NCI-H345 treated with DMSO at 0.1 percent for 48 hours (cell line): ENCODE data around the gene PRKG2.
A peak's percentile ranks its signal among the peaks of the same experiment; 100 is the strongest.

Experiments
- DNase-seq: peaks from one replicate; lab custom pipeline; 2025; ENCODE audit not compliant: unreplicated experiment; lab: John Stamatoyannopoulos, UW

The PRKG2 gene

DNA sequence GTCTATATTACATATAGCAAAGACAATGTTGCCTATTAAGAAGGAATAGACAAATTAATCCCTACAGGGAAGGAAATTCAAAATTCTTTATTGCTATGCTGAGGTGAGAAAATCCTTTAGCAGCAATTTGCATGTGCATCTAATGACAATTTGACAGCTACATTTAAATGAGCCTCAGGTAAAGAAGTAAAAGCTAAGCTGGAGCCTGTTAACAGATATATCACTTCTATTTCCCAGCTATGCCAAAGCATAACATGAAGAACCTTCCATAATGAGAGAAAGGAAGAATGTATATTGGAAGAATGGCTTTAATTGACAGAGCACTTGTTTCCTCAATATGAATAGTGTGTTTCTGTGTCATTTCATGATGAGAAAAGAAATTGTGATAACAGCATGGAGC lies 112.9 kb downstream of the PRKG2 start:
- no peak for DNase-seq

DNA sequence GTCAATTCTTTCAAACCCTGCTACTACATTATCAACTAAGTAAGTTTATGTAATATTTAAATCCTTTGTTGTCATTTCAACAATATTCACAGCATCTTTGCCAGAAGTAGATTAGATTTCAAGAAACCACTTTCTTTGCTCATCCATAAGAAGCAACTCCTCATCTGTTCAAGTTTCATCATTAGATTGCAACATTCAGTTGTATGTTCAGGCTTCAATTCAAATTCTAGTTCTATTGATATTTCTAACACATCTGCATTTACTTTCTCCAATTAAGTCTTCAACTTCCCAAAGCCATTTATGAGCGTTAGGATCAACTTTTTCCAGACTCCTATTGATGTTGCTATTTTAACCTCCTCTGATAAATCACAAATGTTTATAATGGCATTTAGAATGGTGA lies 118.5 kb downstream of the PRKG2 start:
- no peak for DNase-seq

DNA sequence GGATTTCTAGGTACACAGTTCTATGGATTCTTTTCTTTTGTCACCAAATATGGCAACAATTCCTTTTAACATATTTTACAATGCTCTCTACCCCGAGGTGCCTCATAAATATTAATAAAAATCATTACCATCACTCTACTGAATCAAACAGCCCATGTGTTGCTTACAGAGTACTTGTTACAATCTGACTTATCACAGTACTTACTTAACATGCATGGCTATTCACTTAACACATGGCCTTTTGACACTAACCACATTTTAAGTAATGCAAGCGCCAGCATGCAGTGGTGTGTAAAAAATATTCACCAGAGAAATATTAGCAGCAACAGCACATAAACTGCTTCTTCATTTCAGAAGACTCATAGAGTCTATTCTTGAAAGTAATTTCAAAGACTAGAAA lies 119.6 kb downstream of the PRKG2 start:
- DNase-seq = no peak

DNA sequence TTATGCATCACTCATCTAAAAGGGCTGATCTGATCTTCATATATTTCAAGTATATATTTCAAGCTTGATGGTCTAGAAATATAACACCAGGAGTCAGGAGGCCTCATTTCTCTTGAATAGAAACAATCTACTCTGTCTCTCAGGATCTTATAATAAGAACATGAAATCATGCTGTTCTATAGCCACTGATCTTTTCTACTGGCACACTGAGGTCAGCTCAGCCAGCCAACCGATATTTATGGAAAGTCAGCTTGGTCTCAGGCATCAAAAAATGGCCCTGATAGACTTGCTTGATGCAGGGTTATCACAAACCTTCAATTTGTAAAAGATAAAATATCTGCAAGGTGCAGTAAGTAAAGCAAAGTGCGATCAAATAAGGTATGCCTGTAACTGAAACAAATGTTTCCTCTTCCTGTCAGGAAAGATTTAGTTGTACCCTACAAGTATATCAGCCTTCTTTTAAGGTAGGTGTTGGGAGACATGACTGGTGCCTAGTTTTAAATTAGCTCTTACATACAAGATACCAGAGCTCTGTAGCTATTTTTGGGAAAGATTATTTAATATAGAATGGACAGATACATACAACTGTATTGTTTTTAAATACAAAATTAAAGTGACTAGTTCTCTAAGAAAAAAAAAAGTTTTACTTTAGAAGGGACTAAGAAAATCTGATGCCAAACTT lies 121.2 kb downstream of the PRKG2 start:
- no peak for DNase-seq

DNA sequence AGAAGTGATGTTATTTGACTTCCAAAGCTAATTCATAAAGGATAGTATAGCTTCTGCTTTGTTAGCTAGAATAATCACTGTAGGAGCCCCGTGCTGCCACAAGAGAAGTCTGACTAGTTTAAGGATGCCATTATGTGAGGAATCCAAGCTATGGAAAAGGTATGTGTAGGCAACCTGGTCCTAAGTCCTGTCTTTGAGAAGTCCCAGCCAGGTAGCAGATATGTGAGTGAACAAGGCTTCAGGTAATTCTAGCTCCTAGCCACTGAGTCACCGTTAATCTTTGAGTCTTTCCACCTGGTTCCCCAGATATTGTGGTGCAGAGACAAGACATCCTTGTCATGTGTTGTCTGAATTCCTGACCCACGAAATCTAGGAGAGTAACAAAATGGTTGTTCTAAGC lies 129.0 kb downstream of the PRKG2 start:
- no peak for DNase-seq

DNA sequence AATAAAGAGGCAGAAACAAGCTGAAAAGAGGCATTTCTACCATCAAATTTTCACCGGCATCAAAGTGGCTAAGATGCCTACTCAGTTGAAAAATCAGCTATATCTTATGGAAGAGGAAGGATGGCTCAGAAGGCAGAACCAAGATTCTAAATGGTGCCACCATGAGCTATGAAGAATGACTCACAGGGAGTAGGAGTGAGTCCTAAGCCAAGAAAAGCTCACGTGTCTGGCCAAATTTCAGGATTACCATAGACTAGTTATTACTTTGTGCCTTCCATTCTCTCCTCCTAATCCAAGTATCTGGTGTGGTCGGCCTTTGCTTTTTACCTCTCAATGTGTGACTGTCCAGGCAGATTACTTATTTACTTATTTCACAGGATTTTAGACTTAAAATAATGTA lies 129.7 kb downstream of the PRKG2 start:
- no peak for DNase-seq

DNA sequence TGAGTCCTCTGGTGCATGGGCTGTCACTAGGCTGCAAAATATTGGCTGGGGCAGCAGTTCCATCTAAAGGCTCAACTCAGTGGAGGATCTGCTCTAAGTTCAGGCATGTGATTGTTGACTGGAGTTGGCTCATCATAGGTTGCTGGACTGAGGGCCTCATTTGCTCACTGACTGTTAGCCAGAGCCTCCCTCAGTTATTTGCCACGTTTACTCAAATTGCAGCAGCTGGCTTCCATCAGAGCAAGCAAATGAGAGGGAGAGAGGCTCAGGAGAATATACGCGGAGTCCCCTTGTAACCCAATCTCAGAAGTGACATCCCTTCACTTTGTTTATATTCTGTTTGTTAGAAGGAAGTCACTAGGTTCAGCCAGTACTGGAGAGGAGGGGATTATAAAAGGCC lies 130.4 kb downstream of the PRKG2 start:
- no peak for DNase-seq

DNA sequence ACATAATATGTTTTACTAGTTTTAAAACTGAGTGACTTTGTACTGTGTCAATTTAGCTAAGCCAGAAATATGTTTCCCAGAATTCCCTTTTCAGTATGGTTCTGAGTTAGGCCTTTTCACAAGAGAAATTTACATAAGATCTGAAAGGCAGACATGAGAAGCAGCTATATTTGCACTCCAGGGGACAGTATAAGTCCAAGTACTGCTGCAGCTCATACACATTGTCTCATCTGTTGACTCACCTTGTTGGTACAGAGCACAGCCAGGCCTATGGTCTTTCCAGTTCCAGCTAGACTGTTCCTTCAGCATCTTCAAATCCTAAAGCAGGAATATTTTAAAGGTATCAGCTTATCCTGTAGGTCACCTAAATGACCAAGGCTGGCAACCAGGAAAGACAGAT lies 131.0 kb downstream of the PRKG2 start:
- DNase-seq = peak; percentile 11

DNA sequence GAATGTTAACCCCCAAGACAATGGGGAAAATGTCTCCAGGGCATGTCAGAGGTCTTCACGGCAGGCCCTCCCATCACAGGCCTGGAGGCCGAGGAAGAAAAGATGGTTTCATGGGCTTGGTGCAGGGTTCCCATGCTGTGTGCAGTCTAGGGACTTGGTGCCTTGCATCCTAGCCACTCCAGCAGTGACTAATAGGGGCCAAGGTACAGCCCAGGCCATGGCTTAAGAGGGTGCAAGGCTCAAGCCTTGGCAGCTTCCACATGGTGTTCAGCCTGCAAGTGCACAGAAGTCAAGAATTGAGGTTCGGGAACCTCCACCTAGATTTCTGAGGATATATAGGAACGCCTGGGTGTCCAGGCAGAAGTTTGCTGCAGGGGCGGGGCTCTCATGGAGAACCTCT lies 133.9 kb downstream of the PRKG2 start:
- DNase-seq = no peak

DNA sequence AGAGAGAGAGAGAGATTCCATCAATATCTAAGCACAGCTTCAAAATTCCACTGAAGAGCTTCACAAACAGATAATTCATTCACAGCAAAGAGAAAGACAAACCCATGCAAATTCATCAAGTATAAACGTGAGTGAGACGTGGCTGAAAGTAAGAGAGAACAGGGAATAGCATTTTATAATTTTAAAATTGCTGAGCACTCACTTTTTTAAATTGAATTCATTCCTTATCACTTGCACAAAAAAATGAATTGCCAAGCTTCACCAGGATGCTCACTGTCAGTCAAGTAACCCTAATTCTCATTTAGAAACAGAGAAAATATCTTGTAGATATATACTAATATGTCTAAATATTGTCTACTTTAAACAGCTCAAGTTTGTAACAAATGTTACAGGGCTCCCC lies 144.0 kb downstream of the PRKG2 start:
- DNase-seq = no peak

DNA sequence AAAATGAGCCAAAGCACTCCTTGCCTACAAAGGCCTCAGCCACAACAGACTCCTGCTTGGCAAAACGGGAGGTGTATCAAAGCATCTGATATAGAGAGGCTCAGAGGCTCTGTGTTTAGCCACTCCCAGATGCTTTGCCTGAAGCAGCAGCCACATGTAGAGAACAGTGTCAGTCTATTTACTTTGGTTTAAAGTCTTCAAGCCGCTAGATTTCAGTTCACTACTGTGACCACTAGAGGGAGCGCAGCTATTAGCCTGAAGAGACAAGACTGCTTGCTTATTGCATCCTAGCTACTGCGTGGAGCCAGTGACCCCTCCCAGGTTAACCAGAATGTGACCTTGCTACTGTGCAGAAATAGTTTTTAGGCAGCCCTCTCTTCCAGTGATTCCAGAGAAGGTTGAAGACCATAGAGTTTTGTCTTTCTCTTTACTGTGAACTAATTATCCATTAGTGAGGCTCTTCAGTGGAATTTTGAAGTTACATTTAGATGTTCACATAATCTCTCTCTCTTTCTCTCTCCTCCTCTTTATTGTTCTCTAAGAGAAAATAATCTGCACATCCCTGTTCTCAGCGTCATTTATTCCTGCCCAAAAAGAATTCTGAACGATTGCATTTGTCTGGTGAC lies 145.2 kb downstream of the PRKG2 start:
- DNase-seq = peak; percentile 75

DNA sequence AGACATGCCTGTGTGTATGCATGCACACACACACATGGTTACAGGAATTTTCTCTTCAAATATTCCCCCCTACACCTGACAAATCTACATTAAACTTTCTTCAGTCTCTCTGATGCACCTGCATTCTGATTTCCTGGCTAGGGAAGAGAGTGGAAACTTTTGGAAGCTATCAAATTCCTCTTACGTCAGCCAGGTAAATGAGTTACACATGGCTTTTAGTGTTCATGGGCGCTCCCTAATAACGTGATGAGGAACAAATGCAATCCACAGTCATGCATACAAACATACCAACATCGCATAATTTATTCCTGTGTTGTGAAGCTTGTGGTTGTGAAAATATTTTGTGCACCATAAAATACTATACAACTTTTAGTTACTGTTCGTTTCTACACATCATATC lies 149.6 kb downstream of the PRKG2 start:
- DNase-seq = no peak

DNA sequence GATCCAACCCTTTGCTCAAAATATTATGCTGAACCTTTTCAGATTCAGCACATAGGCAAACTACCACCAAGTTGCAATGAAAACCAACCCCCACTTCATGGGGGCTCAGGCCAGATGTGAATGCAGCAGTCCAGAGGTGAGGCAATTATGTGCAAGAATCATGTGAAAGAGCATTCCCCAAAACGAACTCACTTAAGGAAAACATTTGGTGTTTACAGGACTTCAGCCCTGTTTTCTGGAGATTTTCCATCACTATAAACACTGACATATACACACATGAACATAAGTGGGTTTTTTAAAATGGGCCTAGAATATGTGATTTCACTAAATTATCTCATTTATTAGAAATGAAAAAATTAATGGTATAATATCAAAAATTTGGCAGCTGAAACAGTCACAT lies 153.0 kb downstream of the PRKG2 start:
- no peak for DNase-seq

DNA sequence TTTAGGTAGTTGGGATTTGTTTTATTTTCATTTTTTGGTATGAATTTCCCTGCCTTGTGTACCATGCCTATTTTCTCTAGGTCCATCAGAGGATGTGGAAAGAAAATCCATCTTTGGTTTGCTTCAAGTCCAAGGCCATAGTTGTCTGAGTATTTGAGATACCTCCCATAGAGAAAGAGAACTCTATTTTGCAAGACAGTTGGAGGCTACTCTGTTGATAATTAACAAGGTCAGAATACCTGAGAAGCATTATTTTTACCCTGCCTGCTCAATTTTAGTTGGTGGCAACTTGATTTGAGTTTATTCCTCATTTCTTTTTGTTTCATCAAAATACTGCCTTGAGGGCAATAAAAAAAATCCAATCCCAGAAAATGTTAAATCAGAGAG lies 153.7 kb downstream of the PRKG2 start:
- no peak for DNase-seq

DNA sequence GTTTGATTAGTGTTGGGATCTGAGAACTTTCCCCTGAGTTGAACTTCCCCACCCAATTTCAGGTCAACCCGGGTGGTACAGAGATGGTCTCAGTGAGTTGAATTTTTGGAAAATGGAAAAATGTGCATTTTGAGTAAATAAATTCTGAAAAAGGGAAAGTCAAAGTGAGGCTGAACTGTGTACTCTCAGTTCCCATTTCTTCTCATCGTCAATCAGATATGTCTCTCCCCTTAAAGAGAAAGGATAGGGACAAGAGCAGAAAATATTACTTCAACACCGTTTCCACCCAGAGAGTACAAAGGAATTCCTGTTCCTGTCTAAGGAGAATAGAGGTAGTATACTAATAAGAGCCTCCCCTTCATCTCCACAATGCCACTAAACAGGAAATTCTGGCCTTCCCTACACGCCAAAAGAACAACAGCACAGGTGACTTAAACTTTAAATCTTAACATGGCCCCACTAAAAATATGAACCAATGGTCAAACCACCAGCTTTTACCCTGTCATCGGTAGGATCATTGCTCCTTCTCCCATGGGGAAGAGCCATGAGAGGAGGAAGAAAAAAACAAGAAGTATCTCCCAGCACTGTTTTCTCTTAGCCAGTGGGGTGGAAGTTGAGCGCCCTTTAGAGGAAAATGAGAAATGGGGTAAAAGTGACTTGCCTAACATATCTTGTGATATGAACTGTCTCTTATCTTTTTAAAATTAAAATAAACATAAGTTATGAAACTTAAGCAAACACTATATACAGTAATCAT lies 154.3 kb downstream of the PRKG2 start:
- no peak for DNase-seq

DNA sequence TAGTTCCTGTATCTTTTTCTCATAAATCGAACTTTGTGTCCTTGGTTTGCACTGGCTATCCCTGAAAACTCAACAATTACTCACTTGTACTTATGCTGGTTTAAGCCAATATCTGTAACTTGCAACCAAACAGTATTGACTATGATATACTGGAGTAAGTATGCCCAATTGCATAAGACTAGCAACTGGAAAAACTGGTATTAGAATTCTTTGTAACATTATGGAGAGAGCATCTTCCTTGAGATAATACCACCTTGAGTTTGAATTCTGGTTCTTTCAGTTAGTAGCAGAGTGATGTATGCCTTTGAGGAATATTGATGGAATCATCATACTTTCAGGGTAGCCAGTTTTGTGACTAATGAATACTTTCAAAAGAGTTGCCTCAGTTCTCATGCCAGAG lies 156.4 kb downstream of the PRKG2 start:
- DNase-seq = no peak

DNA sequence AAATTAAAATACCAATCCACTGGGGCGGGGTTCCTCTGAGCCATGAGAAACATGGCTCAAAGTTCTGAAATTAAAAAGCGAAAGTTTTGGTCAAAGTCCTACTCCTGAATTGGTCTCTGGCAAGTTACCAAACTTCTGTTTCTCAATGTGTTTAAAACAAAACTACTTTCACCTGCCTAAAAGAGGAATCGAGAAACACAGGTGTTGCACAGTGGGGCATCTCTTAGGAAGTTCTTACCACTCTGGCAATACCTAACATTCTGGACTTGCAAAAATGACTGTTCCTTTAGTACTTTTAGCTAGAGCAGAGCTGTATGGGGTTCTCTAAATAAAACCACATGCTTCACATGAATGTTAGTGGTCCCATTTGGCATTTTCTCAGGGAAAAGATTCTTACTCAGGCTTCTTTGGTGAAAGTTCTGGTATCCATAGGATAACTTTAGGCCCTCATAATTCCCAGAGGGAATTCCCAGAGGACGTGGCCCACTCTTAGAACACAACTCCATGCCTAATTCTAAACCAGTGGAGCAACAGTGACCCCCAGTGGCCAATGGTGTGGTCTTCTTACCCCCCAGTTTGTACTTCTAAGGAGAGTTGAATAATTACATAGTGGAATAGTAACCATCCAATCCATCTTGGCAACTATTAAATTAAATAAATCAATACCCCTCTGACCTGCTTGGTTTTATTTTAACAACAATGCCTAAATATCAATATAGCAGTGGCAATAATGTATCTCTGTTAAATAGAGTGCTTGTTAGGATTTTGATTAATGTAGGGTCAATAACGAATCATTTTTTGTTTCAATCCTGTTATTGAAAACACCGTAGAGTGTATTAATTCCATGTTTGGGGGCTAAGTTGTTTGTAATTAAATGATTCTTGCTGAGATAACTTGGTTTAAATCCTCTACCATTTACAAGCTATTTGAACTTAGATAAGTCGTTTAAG lies 162.6 kb downstream of the PRKG2 start:
- DNase-seq = peak; percentile 25

DNA sequence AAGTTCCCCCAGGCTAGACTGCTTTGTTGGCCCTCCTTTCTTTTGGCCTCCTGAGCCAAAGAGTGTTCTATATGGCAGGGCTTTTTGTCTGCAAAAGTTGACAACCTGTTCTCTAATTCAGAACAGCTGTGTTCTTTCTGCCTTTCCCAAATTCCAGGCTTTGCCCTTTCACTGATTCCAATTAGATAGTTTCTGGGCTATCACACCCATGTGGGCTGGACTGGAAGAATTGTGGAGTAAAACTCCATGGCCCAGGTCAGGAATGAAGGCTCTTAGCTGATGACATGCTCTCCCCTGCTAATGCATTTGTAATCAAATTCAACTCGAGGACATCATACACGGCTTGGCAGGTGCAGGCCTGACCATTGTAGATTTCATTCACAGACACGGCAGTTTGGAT lies 165.1 kb downstream of the PRKG2 start:
- DNase-seq = no peak

DNA sequence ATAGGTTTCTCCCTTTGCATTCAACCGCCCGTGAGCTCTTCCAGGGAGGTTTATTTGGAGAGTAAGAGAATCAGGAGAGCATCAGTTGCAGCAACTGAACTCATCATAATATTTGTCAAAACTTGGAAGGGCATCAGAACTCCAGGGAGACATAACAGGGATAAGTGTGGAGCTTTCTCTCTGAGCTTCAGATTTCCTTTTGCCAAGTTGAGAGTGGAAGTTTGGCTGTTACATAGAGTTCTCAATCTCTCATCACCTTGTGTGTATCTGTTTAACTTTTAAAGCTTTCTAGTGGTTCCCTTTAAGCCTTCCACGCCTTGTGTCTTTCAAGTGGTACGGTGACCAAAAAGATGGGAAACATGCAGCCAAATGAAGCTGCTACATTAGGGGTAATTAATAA lies 165.7 kb downstream of the PRKG2 start:
- no peak for DNase-seq

DNA sequence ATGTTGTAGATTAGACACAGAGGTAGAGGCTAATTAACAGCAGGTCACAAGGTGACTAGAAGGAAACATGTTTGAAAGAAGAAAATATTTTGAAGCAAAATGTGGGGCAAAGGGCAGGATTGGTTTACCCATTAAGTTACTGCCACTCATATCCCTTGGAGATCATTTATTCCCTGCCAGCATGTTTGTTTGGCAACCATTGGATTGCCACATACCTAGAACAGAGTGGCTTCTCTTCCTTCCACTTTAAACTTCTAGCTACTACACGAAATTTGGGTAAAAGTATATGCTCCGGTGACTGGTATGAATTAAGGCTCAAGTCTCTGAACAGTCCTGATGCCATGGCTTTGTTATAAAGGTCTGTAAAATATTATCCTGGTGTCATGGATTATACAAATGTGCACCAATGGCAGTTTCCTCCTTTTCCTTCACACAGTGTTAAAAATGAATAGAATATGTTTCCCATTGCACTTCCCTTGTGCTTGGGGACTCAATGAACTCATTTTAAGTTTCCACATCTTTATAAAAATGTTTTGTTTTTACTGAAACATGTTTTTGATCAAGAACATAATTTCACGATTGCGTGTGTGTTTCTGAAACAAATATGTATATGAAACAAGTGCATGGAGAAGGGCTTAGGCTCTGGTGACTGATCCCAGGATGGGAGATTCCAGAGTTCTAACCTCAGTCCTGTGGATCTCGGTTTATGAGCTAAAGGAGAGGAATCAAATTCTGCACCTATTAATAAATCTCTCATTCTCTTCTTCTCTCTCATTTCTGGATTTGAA lies 172.2 kb downstream of the PRKG2 start:
- DNase-seq = no peak
